K562 (cell line): Measurements from ENCODE around the gene WFIKKN2. TPM values are rescaled to one million over a fixed set of nuclear protein-coding genes. Genes with fewer than 3 reads are reported as not detected.

Experiments used
- ATAC-seq: fragments of 200-7000 bp; cut with Tn5 transposase; 3 replicates; pipeline ENCODE4 v1.9.1; 2020; ENCODE audit warnings: moderate library complexity
- BruUV-seq: library from RNA; stranded (reverse); fragments of 400-500 nt; replicated peaks from 2 replicates; lab custom pipeline; 2021; lab: Mats Ljungman, UMichigan
- CTCF ChIA-PET: fragments of 300-600 bp; formaldehyde crosslinking; extraction: SDS; loops from one replicate; lab custom pipeline; 2021; ENCODE audit warnings: low intra/inter-chr PET ratio; lab: Yijun Ruan, JAX
- POLR2A ChIA-PET: fragments of 300-600, 350-650 bp; sonication (Branson Sonifier 250); formaldehyde crosslinking; extraction: SDS; loops from one replicate; lab custom pipeline; 2021; ENCODE audit warnings: antibody characterized with exemption, inconsistent platforms; lab: Yijun Ruan, JAX
- DNase-seq, 4 experiments: peaks; one replicate each; pipeline versions ENCODE4 v3.0.0 to v3.0.0-alpha.2; 2011 to 2018; ENCODE audit warnings: low spot score in 3 of 4, mixed read lengths in 3 of 4; ENCODE audit errors: extremely low read depth in 1 of 4
- FAIRE-seq: peaks from 2 replicates; lab custom pipeline; 2011; peaks lifted over from hg19 to GRCh38; lab: Jason Lieb, UNC
- H2AFZ ChIP-seq: 2 replicates; pipeline ENCODE4 v1.6.0; 2011; ENCODE audit warnings: low read depth, low read length, control low read depth, inconsistent platforms
- H3K27ac ChIP-seq: fragments of 200-600 bp; 3 replicates; pipeline ENCODE4 v1.8.0; 2011; ENCODE audit warnings: low read depth, mild to moderate bottlenecking, control low read depth, inconsistent platforms, low read length, moderate library complexity, mixed read lengths; ENCODE audit errors: extremely low read depth
- H3K27me3 ChIP-seq, 2 experiments: fragments of 300-600 bp in 1 of 2; 2 replicates in 1 of 2; 3 replicates in 1 of 2; pipeline versions ENCODE4 v1.6.0 to v1.8.0; 2011; ENCODE audit warnings: inconsistent platforms in 2 of 2, low read length in 2 of 2, mild to moderate bottlenecking in 1 of 2, mixed read lengths in 1 of 2, moderate library complexity in 1 of 2; ENCODE audit not compliant: control insufficient read depth in 2 of 2, insufficient read depth in 2 of 2
- H3K36me3 ChIP-seq: fragments of 300-600 bp; 3 replicates; pipeline ENCODE4 v1.8.0; 2011; ENCODE audit warnings: mild to moderate bottlenecking, low read length, inconsistent platforms; ENCODE audit not compliant: control insufficient read depth, insufficient read depth
- H3K4me1 ChIP-seq, 2 experiments: fragments of 200-600 bp in 1 of 2; replicated peaks in 1 of 2; 2 replicates in 1 of 2; 3 replicates in 1 of 2; pipeline versions ENCODE4 v1.5.1 to v1.8.0; 2011; ENCODE audit warnings: inconsistent platforms in 2 of 2, low read length in 2 of 2, mild to moderate bottlenecking in 1 of 2, mixed read lengths in 1 of 2, moderate library complexity in 1 of 2; ENCODE audit not compliant: control insufficient read depth in 2 of 2, insufficient read depth in 2 of 2
- H3K4me2 ChIP-seq: 2 replicates; pipeline ENCODE4 v1.6.1; 2011; ENCODE audit warnings: low read length, control low read depth, inconsistent platforms, mixed read lengths; ENCODE audit not compliant: insufficient read depth
- H3K4me3 ChIP-seq: fragments of 200-600 bp; sonication (generic), shearing (Covaris generic); 2 replicates; pipeline ENCODE4 v1.5.1; 2016; ENCODE audit warnings: control low read depth, inconsistent platforms
- H3K79me2 ChIP-seq: fragments of 200-600 bp; 3 replicates; pipeline ENCODE4 v1.8.0; 2011; ENCODE audit warnings: low read length, inconsistent platforms; ENCODE audit not compliant: control insufficient read depth, insufficient read depth
- H3K9ac ChIP-seq, 2 experiments: 2 replicates each; pipeline versions ENCODE4 v1.6.0 to v1.6.1; 2011; ENCODE audit warnings: low read depth in 2 of 2, low read length in 2 of 2, control low read depth in 1 of 2, inconsistent platforms in 1 of 2, mild to moderate bottlenecking in 1 of 2, mixed read lengths in 1 of 2; ENCODE audit not compliant: insufficient read depth in 1 of 2
- H3K9me1 ChIP-seq: one replicate; pipeline ENCODE4 v1.6.0; 2011; ENCODE audit warnings: inconsistent platforms, mild to moderate bottlenecking, low read length, moderate library complexity; ENCODE audit not compliant: control insufficient read depth, insufficient read depth
- H3K9me3 ChIP-seq: replicated peaks from 2 replicates; pipeline ENCODE4 v1.5.1; 2011; ENCODE audit warnings: low read depth, low read length, inconsistent platforms; ENCODE audit not compliant: control insufficient read depth, insufficient read depth
- H4K20me1 ChIP-seq: replicated peaks from 2 replicates; pipeline ENCODE4 v1.6.1; 2011; ENCODE audit warnings: low read length, inconsistent platforms, mixed read lengths; ENCODE audit not compliant: control insufficient read depth, insufficient read depth
- BCOR ChIP-seq: fragments of 450-650 bp; IDR thresholded peaks from 2 replicates; pipeline ENCODE4 v1.6.1; 2016
- NBN ChIP-seq: fragments of 450-650 bp; IDR thresholded peaks from 2 replicates; pipeline ENCODE4 v1.6.1; 2016; ENCODE audit warnings: low read depth, mild to moderate bottlenecking
- RBM25 ChIP-seq: fragments of 200-400 bp; formaldehyde crosslinking; IDR thresholded peaks from 2 replicates; pipeline ENCODE4 v1.6.1; 2018; ENCODE audit warnings: low read length, low read depth, moderate library complexity; ENCODE audit not compliant: severe bottlenecking
- USF2 ChIP-seq: sonication (generic); formaldehyde crosslinking; IDR thresholded peaks from 2 replicates; pipeline ENCODE4 v1.5.0; 2020; ENCODE audit warnings: missing genetic modification reagents
- ZNF121 ChIP-seq: sonication (generic); formaldehyde crosslinking; conservative IDR thresholded peaks from 2 replicates; pipeline ENCODE4 v1.8.0; 2022; ENCODE audit warnings: missing genetic modification reagents
- WGBS: fragments of 100-300 bp; shearing (Covaris generic); methylation state at CpG from one replicate; pipeline ENCODE4 v1.1.6; 2016; ENCODE audit warnings: low coverage, mixed read lengths; ENCODE audit not compliant: insufficient coverage; ENCODE audit errors: missing lambda C conversion rate; 5-methylcytosine and 5-hydroxymethylcytosine counted together
- in situ Hi-C: fragments of 300-500 bp; cut with MboI; formaldehyde crosslinking; loops from 4 replicates; pipeline ENCODE4 v1.15.0; 2018; ENCODE audit warnings: inconsistent platforms, mixed read lengths
- intact Hi-C: fragments of 100-400 bp; cut with micrococcal nuclease; formaldehyde crosslinking; loops from 2 replicates; pipeline ENCODE4 v1.14.2; 2022
- polyA plus RNA-seq, 8 experiments: library from polyadenylated mRNA; depleted of rRNA in 4 of 8; stranded (reverse) in 5 of 8; unstranded in 3 of 8; fragments of >200 nt; fragmentation: Nextera tagmentation in 2 of 8; fragmentation: Illumina TruSeq in 1 of 8; extraction: Ambion mirVana in 2 of 8; extraction: Trizol in 1 of 8; gene quantifications; 2 replicates each; pipeline versions ENCODE4 v1.2.1 to v1.2.3, GENCODE V29; 2011 to 2014; ENCODE audit warnings: inconsistent platforms in 1 of 8, missing spikeins in 1 of 8
- total RNA-seq, 7 experiments: library from RNA; depleted of rRNA in 6 of 7; stranded (reverse); fragments of >200 nt in 6 of 7; fragmentation: Illumina TruSeq in 2 of 7; extraction: Trizol in 2 of 7; gene quantifications; 2 replicates each; pipeline versions ENCODE4 v1.2.1 to v1.2.3, GENCODE V29; 2011 to 2021; ENCODE audit warnings: low replicate concordance in 1 of 7

WFIKKN2 gene
- total and polyA plus RNA-seq, 9 of the 15 experiments (the other 6 are each of a cell fraction or from before 2014, with no cell fraction given) = 0.07 TPM; not detected in 8

DNA sequence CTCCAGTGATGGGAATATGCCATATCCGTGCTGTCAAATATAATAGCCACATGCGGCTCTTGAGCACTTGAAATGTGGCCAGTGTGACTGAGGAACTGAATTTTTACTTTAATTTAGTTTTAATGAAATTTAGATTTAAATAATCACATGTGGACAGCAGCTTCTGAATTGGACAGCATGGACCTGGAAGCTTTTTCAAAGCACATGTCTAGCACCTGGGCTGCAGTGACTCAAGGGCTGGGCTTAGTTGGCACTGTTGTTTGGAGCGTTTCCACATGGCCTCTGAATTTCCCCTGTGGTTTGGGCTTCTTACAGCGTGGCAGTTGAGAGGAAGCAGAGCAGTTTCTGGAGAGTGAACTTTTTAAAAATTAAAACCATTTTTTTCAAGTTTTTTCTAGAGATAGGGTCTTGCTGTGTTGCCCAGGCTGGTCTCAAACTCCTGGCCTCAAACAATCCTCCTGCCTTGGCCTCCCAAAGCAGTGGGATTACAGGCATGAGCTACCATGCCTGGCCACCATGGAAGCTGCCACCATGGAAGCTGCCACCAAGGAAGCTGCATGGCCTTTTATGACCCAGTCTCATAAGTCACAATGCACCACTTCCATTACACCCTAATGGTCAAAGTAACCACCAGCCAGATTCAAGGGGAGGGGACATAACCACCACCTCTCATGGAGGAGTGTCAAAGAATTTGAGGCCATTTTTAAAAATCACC, 37.5 kb downstream of the WFIKKN2 start:
- ATAC-seq = no peak
- CTCF ChIA-PET = no interaction called here

More for the DNA sequence above, 37.5 kb downstream of the WFIKKN2 start:
- Histone ChIP-seq H3K36me3 (no peaks in the 10 kb centered on the region), H3K27me3 (no peaks in the 10 kb centered on the region), H3K4me2 (no peak overlapping the region), H3K4me3 (no peak overlapping the region), H2AFZ (peak overlapping the region; percentile 47; the same call in 1 of the 2 replicates), H3K4me1 (peaks cover 0 to 10% of the 10 kb centered on the region in 2 experiments; a peak in 1 of 5 replicates), H3K9ac (no peak overlapping the region; a peak in 1 of 4 replicates), H3K9me3 (no peaks in the 10 kb centered on the region), H3K27ac (no peak overlapping the region), H4K20me1 (no peaks in the 10 kb centered on the region), H3K79me2 (0 out of 3 replicates have a peak, but pooled peaks cover 2% of the 10 kb centered on the region), H3K9me1 (no peaks in the 10 kb centered on the region)
- TF ChIP-seq USF2 = no peak
- TF ChIP-seq ZNF121 (CRISPR knock-in tag) = peak; percentile 92
- no peak for TF ChIP-seq NBN
- peak; percentile 26; the same call in 1 of the 2 replicates for TF ChIP-seq BCOR
- peak; percentile 33 for TF ChIP-seq RBM25
- POLR2A ChIA-PET = interaction anchor here (0.7 to 1.2 kb wide), 2 partner anchors 11 to 34 kb away, joined by 3 to 5 read pairs; no protein-coding TSS in a partner anchor
- BruUV-seq = no TSS peak
- in situ Hi-C loops (no loop called here), intact Hi-C loops (no loop called here)
- FAIRE-seq (no peak), DNase-seq (no peak)
- 50% methylated on average over 4 of the region's 4 CpGs for WGBS
